IMR-90 (cell line): Measurements from ENCODE around the gene RAI1.

ENCODE experiments used
- CTCF ChIP-seq: conservative IDR thresholded peaks from 2 replicates; pipeline ENCODE4 v1.5.1; 2012; ENCODE audit warnings: mild to moderate bottlenecking, low read depth, low read length, improper control_type of control experiment
- ELK1 ChIP-seq: fragments of 150-350 bp; IDR thresholded peaks from 2 replicates; pipeline ENCODE4 v1.6.1; 2016; ENCODE audit warnings: low read depth, mild to moderate bottlenecking, low read length, moderate library complexity, borderline replicate concordance
- MXI1 ChIP-seq: IDR thresholded peaks from 2 replicates; pipeline ENCODE4 v1.6.1; 2012; ENCODE audit warnings: low read depth, mild to moderate bottlenecking, low read length, moderate library complexity, borderline replicate concordance
- RFX5 ChIP-seq: IDR thresholded peaks from 2 replicates; pipeline ENCODE4 v1.8.0; 2012; ENCODE audit warnings: low read depth, mild to moderate bottlenecking, low read length, moderate library complexity
- SMC3 ChIP-seq: fragments of 150-350 bp; IDR thresholded peaks from 2 replicates; pipeline ENCODE4 v1.6.1; 2016; ENCODE audit warnings: low read depth, mild to moderate bottlenecking, antibody characterized with exemption, low read length, moderate library complexity
- USF2 ChIP-seq: fragments of 150-350 bp; IDR thresholded peaks from 2 replicates; pipeline ENCODE4 v1.6.1; 2017; ENCODE audit warnings: mild to moderate bottlenecking, antibody characterized with exemption, low read length, low read depth

- TF ChIP-seq CTCF (no peak), SMC3 (no peak), RFX5 (no peak), ELK1 (no peak), USF2 (no peak), MXI1 (no peak)
Measured at GRCh38 chr17:17684906-17685774, 3.9 kb downstream of the RAI1 start.
